Right forelimb (tissue), 1 donor: ENCODE results near the gene KCNIP3.
"Not testable (repeated sequence)": the region's sequence is repeated elsewhere in the genome, so short reads cannot be mapped to it uniquely, and the experiment has no call there.

ENCODE experiments used
- DNase-seq: peaks from one replicate; pipeline ENCODE4 v3.0.0-alpha.2; 2018

The KCNIP3 gene

DNA sequence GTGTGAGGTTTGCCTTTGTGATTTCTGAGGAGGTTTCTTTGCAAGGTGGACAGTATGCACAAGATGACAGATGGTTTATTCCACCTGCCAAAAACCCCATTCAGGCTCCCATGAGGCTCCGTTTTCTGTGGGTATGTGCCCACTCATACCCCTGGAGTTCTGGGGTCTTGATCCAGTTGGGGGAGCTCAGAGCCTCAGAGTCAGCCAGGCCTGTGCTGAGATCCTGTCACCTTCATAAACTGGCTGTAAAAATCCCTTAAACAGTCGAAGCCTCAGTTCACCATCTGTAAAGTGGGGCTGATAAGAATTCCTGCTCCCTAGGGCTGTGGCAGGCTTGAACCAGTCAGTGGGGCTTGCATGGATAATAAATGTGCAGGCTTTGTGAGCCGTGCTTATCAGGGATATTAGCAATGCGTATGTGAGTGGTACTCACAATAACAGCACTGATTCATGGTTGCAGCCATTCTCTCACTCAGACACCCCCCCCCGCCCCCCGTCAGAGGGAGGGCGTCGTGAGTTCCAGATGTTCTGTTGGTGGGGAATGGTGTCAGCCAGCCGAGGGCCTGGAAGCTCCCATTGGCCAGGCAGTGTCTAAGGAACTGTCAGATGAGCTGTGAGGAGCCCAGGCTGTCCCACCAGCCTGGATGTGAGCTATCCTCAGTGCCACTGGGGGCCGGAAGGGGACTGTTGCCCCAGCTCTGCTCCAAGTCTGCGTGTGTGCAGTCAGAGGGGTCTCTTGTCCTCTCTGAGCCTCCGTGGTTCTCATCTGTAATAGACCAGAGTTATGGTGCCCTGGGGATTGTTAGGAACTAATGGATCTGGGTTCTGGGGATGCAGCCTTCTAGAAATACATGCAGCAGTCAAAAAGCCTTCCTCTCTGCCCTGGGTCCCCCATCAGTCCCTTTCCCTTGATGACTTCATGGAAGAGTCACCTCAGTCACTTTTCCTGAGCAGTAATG lies 51.7 kb downstream of the KCNIP3 start:
- no peak for DNase-seq

DNA sequence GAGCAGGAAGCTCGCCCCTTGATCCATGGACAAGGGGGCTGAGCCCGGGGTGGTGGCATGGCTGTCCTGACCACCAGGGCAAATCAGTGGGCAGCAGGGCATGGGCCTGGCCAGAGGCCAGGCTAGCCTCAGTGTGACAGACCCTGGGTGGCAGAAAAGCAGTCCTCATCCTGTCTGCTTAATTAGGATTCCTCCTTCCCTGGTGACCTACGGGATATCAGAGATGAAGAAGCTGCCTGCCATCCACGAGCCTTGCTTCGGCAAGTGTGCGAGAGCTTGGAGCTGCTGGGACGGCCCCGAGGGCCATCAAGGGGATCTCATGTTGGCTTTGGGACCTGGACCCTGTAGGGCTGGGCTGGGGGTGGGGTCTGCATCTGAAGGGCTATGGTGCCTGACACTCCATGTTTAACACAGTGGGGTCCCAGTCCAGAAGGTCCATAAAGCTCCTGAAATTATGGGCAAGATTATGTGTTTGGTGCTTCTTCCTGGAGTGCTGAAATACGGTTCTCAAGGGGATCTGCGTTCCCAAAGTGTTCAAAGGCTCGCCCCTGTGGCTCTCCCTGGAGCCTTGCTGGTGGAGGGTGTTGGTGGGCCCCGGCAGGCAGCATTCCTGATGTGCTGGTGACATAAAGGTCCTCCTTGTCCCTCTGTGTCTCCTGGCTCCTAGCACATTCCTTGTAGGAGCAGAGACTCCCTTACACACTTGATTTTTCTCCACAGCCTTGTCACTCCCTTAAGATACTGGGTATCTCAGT lies 52.6 kb downstream of the KCNIP3 start:
- no peak for DNase-seq

DNA sequence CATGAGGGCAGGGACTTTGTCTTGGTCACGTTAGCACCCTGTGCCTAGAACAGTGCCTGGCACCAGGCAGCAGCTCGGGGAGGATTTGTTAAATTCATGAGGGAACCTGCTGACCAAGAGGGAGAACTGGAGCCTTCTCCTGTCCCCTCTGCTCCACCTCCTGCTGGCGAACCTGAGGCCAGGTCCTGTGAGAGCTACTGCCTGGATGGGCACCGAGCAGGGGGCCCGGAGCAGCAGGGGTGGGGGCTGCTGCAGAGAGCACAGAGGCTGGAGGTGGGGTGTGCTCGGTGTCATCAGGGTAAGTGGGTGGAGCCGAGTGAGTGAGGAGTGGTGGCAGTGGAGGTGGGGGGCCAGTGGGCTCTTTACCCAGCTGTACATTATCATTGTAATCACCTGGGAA lies 53.2 kb downstream of the KCNIP3 start:
- no peak for DNase-seq

DNA sequence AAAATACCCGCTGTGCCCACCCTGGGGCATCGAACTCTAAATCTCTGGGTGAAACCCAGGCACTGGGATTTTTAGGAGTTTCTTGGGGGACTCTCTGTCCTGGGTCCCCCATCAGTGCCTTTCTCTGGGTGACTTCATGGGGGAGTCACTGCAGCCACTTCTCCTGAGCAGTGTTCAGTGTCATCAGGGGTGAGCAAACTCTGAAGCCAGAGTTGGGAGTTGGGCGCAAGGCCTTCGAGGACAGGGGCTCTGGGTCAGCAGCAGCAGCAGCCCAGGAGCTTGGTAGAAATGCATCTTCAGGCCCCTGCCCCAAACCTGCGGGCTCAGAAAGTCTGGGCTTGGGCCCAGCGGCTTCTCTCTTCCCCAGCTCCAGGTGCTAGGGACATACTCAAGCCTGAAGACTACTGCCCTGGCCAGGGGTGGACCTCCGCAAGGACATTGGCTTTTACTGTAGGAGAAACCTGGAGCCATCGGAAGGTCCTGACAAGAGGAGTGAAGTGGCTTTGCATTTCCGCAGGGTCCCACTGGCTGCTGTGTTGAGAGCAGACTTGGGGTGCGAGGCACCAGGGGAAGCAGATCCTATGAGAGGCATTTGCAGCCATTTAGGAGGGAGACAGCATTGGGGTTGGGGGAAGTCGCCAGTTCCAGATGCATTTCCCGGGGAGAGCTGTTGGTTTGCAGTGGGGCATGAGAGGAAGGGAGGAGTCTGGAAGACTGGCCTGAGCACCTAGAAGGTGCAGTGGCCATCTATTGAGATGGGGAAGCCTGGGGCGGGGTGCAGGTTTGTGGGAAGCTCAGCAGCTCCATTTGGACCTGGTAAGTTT lies 53.8 kb downstream of the KCNIP3 start:
- no peak for DNase-seq

DNA sequence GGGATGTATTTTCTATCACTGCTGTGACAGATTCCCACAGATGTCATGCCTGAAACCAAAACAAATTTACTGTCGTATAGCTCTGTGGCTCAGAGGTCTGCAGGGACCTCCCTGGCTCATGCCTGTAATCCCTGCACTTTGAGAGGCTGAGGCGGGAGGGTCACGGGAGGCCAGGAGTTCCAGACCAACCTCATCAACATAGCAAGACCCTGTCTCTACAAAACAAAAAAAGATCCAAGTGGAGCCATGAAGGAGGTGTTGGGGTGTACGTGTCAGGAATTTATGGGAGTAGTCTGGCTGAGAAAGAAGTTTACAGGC lies 54.4 kb downstream of the KCNIP3 start:
- DNase-seq, result no peak

DNA sequence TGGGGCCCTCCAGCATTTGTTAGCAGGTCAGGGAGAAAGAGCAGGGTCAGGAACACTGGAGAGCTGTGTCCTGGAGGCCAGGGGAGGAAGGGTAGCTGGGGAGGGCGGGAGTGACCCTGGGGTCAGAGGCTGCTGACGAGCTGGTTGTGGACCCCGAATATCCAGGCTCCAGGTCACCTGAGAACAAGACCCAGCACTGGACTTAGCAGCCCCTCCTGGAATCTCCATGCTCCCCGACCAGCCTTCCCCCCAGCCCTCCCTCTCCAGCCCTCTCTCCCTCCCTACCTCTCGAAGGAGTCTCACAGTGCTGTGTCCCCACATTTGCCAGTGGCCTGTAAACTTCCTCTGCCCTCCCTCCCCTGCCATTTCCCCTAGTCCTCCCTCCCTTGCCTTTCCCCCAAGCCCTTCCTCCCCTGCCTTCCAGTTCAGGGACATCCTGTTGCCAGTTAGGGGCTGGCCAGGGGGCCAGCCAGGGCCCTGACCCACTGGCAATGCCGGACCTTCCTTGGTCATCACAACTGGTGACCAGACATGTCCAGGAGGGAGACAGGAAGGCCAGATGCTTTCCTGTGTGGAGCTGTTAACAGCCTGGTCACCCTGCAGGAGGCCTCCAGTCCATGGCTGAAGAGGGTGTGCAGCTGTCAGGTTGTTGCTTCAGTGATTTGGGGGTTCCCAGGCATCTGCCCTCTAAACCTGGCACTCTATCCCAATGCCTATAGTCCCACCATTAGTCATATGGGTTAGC lies 55.3 kb downstream of the KCNIP3 start:
- DNase-seq, result no peak

DNA sequence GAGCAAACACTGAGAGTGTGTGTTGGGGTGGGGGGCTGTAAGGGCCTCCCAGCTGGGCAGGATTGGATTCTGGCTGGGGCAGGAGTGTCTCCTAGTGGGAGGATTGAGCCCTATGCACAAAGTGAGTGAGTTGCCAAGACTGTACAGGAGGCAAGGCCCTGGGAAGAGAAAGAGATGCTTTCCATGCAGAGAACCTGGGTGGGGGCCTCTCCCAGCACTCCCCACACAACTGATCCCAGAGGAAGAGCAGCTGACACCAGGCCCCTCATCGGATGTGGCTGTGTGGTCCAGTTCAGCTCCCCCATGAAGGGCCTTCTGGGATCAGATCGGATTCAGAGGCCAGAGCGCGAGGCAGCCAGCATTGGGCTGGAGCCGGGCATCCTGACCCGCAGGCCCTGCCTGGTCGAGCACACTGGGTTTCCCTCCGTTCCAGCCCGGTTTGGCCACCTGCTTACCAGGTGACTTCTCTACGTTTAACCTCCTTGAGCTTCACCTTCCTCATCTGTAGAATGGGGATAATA lies 56.0 kb downstream of the KCNIP3 start:
- DNase-seq, result peak; percentile 9

DNA sequence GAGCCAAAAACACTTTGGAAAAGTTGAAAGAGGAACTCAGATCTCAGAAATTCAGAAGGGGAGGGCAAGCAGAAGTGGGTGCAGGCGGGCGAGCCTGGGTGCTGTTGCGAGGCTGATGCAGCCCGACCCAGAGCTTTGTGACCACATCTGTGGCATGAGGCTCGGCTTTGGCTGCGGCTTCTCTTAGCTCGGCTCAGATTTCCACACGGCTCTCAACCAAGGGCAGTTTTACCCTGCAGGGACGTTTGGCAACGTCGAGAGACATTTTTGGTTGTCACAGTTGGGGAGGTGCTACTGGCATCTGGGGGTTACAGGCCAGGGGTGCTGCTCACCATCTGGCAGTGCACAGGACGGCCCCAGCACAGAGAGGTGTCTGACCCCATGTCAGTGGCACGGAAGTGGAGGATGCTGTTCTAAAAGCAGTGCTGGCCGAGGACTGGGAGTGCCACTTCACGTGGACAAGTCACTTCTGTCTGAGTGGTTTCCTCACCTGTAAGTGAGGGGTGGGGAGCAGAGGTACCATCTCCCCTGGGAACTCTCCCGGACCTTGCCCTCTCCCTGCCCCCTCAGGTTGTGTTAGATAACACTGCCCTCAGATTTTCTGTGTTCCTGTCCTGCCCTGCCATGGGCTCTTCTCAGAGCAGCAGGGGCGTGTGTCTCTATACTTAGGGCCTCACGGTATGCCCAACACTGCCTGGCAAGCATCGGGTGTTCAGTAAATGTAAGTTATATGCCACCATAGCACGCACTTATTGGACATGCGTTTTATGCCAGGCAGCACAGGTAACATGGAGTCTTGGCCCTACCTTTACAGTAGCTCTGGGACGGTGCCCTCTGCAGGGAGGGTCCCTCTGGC lies 56.7 kb downstream of the KCNIP3 start:
- DNase-seq, result peak; percentile 34

DNA sequence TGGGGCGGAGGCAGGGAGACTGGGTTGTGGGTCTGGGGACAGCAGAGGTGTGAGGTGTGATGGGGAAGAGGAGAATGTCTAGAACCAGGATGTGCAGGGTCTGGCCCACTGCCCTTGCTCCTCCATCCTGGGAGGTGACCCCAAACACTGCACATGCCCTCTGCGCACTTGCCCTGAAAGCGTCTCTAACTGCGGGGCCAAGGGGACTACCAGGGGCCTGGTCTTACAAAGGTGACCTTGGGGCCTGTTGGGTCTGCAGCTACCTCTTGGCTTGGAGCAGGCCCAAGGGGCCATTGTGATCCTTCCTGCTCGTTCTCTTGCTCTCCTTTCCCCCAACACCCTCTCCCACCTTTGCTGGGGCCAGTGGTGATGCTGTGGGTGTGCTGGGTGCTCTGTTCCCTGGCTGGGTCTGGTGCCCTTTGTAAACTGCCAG lies 57.3 kb downstream of the KCNIP3 start:
- DNase-seq, result peak; percentile 32

DNA sequence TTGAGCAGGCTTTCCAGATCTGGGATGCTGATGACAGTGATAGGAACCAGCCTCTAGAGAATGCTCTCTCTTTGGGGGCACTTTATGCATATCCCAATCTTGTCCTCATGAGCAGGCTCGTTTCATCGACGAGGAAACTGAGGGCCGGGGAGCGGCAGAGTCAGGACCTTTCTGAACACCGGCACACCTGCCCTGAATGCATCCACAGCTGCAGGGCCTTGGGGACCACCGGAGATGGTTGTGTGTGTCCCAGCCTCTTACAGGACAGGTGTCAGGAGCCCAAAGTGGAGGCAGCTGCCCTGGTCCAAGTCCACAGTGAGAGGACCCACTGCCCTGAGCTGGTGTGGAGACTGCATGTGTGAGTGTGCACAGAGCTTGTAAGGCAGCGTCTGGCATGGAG lies 57.8 kb downstream of the KCNIP3 start:
- DNase-seq, result peak; percentile 32

DNA sequence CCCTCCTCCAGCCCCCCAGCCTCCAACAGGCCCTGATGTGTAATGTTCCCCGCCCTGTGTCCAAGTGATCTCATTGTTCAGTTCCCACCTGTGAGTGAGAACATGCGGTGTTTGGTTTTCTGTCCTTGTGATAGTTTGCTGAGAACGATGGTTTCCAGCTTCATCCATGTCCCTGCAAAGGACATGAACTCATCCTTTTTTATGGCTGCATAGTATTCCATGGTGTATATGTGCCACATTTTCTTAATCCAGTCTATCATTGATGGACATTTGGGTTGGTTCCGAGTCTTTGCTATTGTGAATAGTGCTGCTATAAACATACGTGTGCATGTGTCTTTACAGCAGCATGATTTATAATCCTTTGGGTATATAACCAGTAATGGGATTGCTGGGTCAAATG lies 58.3 kb downstream of the KCNIP3 start:
- not testable (repeated sequence) for DNase-seq

DNA sequence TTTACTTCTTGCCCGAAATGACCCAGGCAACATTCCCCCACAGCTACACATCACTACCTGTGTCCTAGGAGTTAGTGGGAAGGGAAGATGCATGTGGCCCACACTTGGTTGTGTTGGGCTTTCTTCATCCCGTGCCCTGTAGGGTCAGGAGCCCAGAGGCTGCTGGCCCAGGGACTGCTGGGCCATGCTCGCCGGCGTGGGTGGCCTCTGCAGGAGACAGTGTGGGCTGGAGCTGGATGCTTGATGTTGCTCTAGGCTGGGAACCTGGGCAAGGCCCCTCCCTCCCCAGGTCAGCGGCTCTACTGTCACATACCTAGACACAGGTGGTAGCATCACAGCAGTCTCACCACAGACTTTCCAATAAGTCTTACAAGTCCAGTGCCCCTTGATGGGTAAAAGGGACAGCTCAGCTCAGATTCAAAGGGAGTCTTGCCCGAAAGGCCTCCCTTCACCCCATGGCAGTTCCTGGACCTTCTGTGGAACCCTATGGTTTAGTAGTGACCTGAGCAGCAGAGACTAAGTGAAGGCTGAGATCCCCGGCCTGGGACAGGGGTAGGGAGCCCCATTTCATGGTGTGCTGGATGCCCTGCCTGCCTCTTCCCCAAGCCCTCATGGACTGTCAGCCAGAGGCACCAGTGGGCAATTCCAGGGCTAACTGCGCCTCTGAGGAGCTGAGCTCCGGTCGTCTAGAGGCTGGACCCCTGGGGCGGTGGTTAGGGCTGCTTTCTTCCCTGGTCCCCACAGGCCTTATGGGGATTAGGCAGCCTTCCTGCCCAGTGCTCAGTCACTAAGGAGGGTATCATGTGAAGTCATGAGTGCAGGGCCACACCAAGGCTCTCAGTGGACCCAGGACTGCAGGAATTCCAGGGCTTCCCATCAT lies 59.9 kb downstream of the KCNIP3 start:
- peak; percentile 35 for DNase-seq

DNA sequence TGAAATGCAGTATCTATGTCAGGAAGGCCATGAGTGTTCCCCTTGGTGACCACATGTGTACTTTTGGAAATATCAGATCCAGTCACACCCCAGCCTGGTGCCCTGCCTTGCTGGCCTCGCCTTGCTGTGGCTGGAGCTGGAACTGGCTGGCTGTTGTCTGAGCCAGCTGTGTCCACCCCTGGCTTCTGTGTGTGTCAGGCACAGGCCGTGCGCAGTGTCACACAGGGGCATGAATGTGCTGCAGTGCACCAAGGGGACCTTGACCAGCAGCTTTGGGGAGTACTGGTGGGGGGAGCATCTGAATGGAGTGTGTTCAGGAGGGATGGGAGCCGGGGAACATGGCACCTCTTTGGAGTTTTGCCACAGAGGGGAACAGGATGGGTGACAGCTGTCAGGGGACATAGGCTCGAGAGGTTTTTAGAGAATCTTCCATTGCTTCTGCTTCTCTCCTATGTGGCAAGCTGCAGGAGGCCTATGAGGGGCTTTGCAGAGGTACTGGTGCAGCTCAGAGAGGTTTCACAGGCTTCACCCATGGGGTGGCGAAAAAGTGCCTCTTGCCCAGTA lies 60.7 kb downstream of the KCNIP3 start:
- DNase-seq, result peak; percentile 13

DNA sequence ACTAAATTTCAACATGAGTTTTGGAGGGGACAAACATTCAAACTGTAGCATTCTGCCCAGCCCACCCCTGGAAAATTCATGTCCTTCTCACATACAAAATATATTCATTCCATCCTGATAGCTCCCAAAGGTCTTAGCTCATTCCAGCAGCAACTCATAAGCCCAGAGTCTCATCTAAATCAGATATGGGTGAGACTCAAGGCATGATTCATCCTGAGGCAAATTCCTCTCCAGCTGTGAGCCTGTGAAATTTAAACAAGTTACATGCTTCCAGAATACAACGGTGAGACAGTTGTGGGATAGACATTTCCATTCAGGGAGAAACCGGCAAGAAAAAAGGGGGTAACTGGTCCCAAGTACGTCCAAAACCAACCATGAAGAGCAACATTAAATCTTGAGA lies 61.9 kb downstream of the KCNIP3 start:
- no peak for DNase-seq

DNA sequence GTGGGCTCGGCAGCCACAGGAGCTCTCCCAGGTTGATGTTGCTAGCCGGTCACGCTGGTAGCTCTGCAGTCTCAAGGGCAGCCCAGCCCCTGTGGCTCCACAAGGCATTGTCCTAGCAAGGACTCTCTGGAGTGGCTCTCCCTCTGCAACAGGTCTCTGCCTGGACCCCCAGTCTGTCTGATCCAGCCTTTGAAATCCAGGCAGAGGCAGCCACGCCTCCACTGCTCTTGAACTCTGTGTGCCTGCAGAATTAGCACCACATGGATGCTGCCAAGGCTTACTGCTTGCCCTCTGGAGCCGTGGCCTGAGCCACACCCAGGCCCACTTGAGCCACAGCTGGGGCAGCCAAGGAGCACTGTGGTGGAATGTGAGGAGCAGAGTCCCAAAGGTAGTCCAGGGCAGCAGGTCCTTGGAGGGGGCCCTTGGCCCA lies 62.4 kb downstream of the KCNIP3 start:
- peak; percentile 25 for DNase-seq

DNA sequence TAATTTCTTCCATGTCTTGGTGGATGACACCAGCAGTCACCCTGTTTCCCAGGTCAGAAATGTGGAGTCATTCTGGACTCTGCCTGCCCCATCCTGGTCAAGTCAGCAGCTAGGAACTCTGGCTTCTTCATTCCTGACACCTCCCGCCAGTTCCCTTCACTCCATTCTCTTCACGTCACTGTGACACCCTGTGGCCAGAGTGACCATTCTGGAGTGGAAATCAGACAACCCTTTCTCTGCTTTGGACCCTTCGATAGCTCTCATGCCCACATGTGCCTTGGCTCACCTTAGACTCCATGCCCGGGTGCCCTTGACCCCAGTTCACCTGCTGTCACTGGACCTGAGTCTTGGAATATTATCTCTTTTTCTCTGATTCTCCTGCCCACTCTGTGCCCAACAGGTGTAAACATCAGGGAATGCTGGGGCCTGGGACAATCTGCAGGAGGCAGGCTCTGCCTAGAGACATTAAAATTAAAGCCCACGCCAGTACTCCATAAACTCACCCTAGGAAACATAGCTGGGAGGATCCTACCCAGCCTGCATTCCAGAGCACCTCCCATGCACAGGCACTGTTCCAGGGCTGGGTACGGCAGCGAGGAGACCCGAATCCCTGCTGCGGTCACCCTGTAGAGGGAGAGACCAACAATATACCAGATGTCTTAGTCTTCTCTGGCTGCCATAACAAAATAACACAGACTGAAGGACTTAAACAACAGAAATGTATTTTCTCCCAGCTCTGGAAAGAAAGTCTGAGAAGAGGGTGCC lies 64.3 kb downstream of the KCNIP3 start:
- peak; percentile 30 for DNase-seq

DNA sequence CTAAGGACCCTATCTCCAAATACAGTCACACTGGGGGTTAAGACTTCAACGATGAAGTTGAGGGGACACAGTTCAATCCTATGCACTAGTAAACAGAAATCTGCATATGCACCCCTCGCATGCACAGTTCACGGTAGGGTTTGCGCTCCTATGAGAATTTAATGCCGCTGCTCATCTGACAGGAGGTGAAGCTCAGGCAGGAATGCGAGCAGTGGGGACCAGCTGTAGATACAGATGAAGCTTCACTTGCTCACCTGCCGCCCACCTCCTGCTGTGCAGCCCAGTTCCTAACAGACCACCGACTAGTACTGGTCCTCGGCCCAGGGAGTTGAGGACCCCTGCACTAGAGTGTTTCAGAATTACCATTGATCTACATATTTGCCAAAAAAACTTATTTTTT lies 65.3 kb downstream of the KCNIP3 start:
- peak; percentile 2 for DNase-seq

DNA sequence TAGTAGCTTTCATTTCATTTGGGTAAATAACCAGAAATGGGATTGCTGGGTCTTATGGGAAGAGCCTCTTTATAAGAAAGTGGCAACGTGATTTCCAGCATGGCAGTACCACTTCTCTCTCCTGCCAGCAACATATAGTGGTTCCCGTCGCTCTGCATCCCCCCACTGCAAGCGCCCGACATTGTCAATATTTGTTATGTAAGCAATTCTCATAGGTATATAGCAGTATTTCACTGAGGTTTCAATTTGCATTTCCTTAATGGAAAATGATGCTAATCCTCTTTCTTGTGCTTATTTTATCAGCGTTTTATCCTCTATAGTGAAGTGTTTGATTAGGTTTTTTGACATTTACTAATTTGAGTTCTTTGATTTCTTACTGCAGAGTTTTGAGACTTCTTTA lies 69.4 kb downstream of the KCNIP3 start:
- DNase-seq, result no peak
